ENCODE data around the gene BIRC7.

The BIRC7 gene

DNA sequence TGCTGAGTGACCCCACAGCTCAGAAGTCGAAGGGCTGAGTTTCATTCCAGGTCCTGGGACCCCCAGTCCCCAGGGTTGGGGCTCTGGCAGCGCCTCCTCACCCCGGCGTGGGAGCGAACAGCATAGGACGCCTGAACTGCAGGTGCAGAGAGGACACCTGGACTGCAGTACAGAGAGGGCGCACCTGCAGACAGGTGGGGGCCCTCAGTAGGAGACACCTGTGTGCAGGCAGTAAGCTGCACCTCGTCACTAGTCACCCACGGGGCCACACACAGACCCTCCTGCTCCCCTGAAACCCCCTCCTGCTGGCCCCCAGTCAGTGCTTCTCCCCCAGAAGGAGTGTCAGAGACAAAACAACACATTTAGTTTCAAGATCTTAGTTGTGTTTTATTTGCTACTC is 27.1 kb downstream of the BIRC7 start:
- DNase-seq (ENCODE audit: low read depth in 2 of 3, low spot score in 1 of 3): no peak

DNA sequence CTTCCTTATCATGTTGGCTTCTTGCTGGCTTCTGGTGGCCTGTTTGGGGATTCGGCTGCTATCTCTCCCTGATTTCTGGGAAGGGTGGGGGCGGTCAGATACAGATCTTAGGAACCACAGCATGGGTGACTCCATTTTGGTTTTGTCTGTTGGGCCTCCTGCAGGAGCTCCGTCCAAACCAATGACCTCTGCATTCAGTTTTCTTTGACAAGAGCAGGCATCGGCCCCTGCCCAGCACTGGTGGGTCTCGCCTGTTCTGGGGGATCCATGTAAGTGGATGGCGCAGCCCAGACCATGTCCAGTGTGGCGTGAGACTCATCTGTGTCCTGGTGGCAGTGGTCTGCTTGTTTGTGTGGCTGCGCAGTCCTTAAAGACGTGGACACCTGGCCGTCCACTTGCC is 28.3 kb downstream of the BIRC7 start:
- no peak for DNase-seq (ENCODE audit: low read depth in 2 of 3, low spot score in 1 of 3)

DNA sequence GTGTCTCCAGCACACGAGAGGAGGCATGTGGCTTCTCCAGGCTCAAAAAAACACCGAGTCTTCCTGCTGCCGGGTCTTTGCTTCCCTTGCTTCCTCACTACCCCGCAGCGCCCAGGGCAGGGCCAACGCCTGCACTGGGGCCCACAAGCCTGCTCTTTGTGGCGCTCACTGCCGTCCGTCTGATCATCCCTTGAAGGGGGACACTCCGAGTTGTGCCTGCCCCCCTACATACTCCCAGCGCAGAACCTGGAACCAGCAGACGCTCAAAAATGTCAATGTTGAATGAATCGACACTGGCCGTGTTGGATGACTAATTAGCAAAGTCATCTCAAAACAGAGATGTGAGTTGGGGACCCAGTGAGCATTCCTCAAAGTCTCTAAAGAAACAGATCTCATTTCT is 28.8 kb downstream of the BIRC7 start:
- no peak for DNase-seq (ENCODE audit: low read depth in 2 of 3, low spot score in 1 of 3)

DNA sequence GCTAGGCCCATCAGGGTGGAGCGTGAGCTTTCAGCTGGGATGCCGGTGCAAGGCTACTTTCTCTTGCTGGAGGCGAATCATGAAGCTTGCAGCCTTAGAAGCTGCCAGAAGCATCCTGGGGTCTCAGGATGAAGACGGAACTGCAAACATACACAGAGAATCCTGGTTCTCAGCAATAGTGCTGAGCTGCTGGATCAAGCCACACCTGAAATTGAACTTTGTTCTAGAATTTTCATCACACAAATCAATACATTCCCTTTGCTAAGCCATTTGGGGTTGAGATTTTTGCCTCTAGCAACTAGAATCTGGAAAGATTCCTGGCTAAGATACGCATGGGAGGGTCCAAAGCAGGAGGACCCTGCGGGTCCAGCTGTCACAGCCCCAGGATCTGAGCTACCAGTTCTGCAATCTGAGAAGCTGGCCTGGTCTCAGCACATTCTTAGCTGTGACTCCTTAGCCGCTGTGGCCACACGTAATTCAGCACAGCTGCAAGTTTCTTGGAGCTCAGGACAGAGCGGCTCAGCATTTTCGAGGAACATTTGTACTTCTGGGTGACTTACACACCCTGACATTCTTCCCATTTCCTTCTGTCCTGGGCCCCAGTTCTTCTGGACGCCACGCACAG is 30.3 kb downstream of the BIRC7 start:
- DNase-seq (ENCODE audit: low read depth in 2 of 3, low spot score in 1 of 3): no peak

DNA sequence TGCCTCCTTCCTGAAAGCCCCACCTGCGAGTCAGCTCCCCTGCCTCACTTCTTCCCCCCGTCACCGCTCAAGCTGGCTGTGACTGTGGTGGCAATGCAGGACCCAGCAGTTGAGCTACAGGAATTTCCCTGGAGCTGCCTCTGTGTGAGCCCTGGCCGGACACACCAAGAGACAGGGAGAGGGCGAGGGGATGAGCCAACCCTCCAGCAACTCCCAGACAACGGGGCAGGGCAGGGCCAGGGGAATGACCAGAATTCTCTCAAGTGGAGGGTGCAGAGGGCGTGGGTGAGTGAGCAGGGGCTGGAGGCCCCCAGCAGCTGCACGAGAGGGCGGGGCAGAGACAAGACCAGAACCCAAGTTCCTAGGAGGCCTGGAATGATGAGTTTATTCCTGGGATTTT is 32.0 kb downstream of the BIRC7 start:
- no peak for DNase-seq (ENCODE audit: low read depth in 2 of 3, low spot score in 1 of 3)

DNA sequence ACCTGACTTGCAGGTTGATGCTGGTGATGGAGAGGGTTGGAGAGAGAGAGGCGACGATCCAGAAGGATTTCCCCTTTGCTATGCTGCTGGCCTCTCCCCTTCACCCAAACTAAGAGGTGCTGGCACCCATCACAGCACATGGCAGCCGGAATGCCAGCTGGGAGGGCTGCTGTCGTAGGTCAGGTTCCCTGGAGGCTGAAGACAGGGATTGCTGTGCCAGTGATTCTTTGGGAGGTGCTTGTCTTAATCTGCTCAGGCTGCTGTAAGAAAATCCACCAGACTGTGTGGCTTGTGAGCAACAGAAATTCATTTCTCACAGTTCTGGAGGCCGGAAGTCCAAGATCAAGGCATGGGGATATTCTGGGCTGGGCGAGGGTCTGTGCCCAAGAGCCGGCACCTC is 32.6 kb downstream of the BIRC7 start:
- DNase-seq (ENCODE audit: low read depth in 2 of 3, low spot score in 1 of 3): no peak

DNA sequence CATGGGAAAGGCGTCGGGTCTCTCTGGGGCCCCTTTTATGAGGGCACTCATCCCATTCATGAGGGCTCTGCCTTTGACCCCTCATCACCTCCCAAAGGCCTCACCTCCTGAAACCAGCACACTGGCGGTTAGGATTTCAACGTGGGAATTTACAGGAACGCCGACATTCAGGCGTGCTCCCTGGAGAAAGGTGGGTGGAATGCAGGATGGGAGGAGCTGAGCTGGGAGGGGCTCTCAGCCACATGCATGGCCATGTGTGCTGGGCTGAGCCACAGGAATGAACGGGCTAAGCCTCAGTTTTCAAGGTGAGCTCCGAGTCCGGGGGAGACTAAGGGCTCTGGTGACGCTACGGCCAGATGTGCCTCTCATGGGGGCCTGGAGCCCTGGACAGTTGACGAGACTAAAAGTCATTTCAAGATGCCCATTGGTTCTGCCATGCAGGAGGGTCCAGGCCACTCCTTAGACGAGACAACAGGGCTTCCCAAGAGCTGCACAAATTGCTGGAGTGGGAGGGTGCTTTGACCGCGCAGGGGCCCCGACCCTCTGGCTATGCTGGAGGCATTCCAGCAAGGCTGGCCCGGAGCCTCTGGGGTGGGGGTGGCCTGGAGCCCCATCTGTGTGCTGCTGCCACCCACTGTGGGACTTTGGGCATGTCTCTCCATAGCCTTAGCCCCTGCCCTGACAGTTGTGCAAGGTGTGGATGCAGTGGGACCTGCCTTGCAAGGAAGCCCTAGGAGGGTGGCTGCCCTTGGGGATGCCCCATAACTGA is 33.1 kb downstream of the BIRC7 start:
- no peak for DNase-seq (ENCODE audit: low read depth in 2 of 3, low spot score in 1 of 3)

DNA sequence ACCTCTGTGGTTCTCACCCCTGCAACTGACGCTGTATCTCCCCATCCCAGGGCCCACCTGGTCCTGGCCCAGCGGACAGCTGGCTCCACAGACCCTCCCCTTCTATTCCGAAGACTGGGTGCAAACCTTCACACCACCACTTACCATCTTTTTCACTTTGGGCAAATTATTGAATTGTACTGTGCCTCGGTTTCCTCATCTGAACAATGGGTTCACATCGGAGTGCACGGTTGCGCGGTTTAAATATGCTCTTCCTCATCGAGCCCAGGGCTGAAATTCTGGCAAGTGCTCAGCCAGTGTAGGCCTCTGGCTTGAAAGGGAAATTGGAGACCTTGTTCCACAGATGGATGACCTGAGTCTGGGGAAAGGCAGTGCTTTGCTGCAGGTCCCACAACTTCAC is 34.0 kb downstream of the BIRC7 start:
- no peak for DNase-seq (ENCODE audit: low read depth in 2 of 3, low spot score in 1 of 3)

DNA sequence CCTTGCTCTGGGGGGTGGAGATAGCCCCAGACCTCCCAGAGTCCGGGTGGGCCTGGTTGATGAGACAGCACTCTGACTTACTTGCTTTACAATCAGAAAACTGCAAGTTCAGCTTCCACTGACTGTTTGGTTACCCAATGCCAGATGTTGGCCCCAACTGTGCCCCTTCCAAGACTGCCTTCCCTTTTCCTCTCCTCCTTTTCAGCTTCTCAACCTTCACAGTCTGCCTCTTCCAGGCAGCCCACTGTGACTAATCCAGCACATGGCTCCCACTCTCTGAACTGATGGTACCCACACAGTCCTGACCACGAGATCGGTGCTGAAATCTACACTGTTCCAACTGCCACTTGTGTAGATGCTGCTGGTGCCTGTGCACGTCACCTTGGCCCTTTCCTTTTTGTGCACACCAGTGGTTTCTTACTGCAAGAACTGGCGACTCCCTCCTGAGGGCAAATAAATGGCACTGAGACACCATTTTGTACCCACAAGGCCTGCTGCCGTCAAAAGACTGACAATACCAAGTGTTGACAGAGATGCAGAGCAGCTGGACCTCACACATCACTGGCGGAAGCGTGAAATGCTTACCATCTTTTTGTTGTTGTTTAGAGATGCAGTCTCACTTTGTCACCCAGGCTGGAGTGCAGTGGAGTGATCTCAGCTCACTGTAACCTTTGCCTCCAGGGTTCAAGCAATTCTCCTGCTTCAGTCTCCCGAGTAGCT is 35.1 kb downstream of the BIRC7 start:
- no peak for DNase-seq (ENCODE audit: low read depth in 2 of 3, low spot score in 1 of 3)

DNA sequence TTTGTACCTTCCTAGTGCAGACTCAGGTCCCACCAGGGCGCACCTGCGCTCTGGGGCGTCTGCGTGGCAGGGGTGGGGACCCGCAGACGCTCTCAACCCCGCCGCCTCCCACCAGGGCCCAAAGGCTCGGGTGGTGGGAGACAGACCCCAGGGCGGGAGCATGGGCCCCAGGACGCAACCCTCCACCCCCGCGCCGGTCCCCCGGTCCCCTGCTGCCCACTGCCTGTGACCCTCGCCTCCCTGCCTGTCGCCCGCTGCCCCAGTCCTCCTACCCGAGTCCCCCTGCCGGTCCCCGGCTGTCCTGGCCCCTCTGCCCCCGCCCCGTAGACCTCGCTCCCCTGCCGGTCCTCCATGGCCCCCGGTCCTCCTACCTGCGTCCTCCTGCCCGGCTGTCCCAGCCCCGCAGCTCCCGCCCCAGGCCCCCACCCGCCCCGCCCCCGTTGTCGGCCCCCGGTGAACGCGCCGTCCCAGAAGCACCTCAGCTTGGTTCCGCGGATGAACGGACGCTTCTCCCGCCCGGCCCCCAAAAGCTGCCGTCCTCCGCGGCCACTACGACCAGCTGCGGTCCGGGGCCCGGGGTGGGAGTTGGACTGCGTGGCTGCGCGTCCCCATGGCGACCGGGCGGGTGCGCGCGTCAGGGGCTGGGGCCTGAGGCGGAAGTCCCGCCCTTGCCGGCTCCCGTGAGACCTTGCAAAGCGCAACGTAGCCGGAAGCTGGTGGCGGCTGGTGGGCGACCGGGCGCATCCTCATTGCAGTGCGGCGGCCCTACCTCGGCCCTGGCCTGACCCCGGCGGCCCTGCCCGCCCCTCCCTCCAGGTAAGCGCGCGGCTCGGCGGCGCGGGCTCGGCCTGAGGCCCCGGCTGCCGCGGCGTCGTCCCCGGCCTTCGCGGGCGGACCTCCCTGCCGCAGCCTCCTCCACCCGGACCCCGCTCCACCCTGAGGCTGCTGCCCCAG is 36.7 kb downstream of the BIRC7 start, which contains the start of gene ARFGAP1:
Gene ARFGAP1 (plus strand): TSS at position 709 of the 954 bp plus-strand sequence. CDS start 2,768 bp downstream, outside the sequence.
- DNase-seq (ENCODE audit: low read depth in 2 of 3, low spot score in 1 of 3): peak; percentile 76 to 88 (median 80)

DNA sequence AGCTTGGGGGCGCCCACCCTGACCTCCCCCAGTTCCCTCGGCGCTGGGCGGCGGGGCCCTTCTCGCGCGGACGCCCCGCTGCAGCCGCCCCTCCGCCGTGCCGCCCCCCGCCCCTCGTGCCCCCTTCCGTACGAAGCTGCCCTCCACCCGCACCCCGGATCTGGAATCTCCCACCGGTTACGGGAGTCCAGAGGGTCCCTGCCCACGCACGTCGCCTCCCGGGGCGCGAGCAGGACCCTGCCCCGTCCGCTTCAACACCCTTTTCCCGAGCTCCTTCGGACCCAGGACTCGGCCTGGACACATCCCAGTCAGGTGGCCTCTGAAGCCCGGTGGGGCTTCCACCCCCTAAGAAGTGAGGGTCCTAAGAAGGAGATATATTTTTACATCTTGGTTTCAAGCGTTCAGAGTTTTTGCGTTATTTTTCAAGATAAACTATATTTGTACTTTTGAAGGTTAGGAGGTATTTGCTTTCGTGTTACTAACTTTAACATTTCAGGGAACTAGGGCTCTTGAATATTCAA is 37.4 kb downstream of the BIRC7 start:
- DNase-seq (ENCODE audit: low read depth in 2 of 3, low spot score in 1 of 3): no peak

DNA sequence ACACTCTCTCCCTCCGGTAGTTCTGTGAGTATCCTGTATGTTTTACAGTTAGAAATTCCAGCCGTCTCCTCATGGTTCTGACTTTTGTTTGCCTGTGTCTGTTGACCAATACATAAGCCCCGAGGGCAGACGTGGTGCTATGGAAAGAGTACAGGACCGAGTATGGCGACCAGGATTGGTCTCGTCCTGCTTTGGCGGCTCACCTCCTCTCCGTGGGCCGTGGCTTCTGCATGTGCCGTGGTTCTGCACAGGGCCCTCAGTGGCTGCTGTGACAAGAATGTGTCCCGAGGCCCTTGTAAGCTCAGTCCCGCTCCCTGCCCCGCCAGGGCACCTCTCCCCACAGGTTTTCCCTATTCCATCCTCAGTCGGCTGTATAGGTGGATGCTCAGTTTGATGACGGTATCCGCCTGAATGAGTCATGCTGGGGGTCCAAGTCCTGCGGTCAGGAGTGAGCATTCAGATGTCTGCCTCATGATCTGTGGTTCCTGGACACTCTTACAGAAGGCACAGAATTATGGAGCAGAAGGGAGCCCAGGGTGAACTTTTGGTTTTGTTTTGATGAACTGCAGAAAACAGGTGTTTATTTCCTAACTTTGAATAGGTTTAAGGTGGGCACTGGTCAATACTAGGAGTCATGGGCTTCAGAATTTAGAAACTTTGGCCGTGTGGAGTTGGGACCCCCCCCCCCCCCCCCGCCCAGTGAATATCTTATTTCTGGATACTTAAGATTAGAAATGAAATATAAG is 38.1 kb downstream of the BIRC7 start:
- DNase-seq (ENCODE audit: low read depth in 2 of 3, low spot score in 1 of 3): no peak

DNA sequence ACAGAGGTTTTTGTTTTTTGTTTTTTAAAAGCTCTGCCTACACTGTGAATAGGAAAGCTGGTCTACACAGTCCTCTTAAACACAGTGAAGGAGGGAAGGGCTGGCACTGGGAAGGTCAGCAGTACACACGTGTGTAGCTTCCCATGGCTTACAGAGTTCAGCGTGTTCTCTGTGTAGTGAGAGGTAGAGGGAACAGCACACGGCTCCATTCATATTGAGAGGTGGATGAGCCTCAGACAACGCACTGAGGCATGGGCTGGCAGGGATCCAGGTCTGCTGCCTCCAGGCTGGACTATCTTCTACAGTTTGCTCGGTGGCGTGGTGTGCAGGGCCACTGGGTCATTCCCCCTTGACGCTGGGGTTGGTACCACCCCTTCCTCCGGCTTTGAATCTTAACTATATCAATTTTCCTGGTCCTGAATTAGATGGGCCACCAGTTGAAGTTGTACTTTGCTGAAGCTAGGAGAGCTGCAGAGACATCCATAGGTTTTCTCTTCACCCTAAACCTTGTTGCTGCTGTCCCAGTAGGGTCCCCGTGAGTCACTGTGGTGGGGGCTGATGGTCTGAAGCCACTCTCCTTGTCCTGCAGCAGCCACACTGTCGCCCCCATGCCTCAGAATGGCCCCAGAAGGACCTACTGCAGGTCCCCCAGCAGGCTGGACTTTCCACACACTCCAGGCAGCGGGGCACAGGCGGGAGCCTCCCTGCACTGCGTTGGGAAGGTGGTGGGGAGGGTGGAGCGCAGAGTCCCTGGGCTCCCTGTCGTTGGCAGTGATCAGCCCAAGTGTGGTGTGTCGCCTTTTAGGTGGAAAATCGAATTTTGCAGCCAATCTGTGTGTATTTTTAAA is 38.9 kb downstream of the BIRC7 start:
- no peak for DNase-seq (ENCODE audit: low read depth in 2 of 3, low spot score in 1 of 3)

DNA sequence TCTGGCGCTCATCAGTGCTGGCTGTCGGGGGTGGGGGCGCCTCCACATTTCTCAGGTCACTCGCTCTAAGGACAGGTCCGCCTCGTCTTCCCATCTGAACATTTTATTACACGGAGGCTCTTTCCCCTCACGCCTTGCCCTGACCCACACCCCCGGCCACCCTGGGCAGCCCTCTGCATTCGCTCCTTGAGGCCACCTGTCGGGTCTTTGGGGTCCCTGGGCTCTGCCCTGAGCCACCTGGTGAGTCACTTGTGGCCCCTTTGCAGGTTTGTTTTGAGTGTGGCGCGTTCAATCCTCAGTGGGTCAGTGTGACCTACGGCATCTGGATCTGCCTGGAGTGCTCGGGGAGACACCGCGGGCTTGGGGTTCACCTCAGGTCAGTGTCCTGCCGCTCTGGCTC is 40.1 kb downstream of the BIRC7 start:
- no peak for DNase-seq (ENCODE audit: low read depth in 2 of 3, low spot score in 1 of 3)

DNA sequence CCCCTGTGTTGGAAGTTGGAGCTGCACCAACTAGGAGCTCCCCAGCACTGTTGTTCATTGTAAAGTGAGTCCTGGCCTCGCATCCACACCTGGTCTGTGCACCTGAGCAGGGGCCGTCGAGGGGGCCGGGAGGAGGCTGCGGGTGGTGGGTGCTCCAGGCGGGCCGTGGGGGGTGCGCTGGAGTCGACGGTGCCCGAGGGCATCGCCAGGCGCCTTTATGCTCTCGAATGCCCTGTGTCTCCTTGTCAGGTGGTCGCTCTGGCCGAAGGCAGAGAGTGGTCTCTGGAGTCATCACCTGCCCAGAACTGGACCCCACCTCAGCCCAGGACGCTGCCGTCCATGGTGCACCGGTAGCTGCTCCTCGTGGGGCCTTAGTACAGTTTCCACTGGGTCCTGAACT is 41.3 kb downstream of the BIRC7 start:
- DNase-seq (ENCODE audit: low read depth in 2 of 3, low spot score in 1 of 3): no peak

DNA sequence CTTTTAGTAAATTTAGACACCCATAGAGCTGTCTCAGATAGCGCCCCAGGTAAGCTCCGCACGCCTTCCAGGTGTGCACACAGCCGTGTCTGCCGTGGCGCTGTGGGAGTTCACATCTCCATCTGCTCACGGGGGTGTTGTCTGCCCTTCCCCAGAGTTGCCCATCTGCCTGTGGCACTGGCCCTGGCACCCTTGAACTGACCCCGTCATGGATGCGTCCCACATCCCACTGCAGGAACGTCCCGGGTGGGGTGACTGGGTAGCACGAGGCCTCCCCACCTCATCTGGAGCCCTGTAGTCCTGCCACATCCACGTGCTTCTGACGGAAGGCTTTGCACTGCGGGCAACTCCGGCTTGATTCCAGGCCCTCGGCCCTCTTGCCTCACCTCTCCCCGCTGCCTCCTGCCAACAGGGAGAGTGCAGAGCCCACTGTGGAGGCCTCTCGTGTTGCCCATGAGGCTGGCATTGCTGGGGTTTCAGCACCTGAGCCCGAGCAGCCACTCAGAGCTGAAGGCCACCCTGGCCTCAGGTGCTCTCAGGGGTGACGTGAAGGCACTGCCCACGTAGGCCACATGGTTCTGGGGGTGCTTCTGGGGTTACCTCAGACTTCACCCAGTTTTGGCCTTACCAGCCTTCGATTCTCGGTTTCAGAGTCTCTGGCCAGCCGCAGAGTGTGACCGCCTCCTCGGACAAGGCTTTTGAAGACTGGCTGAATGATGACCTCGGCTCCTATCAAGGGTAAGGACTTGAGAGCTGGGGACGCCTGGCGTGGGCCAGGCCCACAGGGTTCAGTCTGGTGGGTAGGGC is 42.0 kb downstream of the BIRC7 start:
- DNase-seq (ENCODE audit: low read depth in 2 of 3, low spot score in 1 of 3): no peak

DNA sequence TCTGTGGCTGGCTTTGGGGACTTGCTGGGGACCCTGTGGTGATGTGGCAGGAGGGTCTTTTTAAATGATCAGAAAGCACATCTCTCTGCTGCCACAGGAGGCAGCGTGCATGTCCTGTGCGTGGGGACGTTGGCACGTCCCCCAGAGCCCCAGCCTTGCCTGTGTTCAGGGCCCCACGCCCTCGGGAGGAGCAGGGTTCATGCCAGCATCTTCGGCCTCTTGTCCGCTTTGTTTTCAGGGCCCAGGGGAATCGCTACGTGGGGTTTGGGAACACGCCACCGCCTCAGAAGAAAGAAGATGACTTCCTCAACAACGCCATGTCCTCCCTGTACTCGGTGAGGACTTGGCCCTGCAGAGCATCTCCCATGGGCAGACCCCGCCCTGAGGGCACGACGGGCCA is 43.0 kb downstream of the BIRC7 start:
- DNase-seq (ENCODE audit: low read depth in 2 of 3, low spot score in 1 of 3): no peak

DNA sequence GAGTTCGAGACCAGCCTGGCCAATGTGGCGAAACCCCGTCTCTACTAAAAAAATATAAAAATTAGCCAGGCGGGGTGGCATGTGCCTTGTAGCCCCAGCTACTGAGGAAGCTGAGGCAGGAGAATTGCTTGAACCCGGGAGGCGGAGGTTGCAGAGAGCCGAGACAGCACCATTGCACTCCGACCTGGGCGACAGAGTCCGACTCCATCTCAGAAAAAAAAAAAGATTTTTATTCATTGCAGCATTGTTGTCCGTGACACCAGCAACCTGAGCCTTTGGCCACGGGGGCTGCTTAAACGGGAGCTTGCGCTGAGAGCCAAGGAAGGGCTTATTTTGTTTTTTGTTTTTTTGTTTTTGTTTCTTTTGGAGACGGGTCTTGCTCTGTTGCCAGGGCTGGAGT is 44.2 kb downstream of the BIRC7 start:
- no peak for DNase-seq (ENCODE audit: low read depth in 2 of 3, low spot score in 1 of 3)

All from stimulated activated CD4-positive, alpha-beta T cell treated with anti-CD3 and anti-CD28 coated beads, Interleukin-12 subunit alpha, Interleukin-12 subunit beta, amount 100 ng/mL, for 48 hours (primary cell).